Measurements from ENCODE around the gene GRK6.
"Not testable (repeated sequence)": the region's sequence is repeated elsewhere in the genome, so short reads cannot be mapped to it uniquely, and the experiment has no call there.

The GRK6 gene

DNA sequence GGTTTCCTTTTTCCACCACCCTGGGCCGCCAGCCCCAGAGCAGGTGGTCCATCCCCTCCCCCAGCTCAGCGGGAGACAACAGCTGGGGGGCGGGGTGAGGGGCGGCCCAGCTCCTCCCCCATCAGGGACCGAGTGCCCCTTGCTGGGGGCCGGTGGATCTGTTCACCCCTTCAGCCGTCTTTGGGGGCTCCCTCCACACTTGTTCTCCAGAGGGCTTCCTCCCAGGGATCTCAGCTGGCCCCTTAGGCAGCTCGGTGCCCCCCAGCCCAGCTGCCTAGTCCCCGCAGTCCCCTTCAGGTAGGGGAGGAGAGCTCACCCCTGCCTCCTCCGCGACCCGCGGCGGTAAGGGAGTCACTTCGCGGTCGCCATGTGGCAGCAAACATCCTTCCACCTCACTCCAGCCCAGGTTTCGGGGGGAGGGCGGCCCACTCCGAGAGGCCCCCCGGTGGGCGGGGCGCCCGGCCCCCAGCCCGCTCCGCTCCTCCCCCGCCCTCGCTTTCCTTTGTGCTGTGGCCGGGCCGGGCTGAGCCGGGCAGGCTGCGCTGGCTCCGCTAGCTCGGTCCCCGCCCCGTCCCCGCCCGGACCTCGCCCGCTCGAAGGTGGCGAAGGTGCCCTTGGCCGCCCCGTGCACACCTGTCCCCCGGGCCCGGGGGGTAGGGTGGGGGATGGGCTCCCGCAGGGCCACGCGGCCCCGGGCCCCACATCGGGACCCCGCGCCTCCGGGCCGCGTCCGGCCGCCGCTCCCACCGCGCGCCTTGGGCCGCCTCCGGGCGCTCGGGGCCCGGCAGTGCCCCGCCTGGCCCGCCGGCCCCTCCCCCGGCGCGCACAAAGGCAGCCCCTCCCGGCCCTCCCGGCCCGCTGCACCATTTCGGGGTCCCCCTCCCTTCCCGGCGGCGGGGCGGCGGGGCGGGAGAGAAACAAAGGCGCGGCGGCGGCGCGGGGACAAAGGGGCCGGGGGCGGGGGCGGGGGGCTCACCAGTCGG lies 46.3 kb downstream of the GRK6 start:
- peak; percentile 25 for DNase-seq

DNA sequence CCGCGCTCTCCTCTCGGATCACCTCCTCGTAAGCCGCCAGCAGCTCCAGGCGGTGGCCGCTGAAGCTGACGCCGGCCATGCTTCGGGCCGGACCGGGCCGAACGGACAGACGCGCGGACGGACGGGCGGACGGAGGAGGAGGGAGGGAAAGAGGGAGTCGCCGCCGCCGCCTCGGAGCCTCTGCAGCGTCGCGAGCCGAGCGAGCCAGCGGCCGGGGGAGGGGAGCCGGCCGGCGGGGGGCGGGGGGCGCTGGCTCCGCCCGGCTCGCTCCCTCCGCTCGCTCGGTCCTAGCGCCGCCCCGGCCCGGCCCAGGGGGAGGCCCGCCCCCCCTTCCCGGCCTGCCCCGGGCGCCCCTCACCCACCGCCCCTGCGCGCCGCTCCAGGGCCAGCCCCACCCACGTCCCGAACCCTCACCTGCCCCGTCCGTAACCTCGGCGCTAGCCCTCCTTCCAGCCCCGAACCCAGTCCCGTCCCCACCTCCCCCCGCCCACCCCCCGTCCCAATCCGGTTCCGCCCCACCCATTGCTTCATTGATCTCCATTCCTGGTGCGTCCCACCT lies 47.0 kb downstream of the GRK6 start, which contains the start of gene DBN1:
Gene DBN1, minus strand, starts transcription at position 192 of the 559 bp plus-strand sequence. Its CDS starts 113 bp downstream, at position 79.
- peak; percentile 45 for DNase-seq

DNA sequence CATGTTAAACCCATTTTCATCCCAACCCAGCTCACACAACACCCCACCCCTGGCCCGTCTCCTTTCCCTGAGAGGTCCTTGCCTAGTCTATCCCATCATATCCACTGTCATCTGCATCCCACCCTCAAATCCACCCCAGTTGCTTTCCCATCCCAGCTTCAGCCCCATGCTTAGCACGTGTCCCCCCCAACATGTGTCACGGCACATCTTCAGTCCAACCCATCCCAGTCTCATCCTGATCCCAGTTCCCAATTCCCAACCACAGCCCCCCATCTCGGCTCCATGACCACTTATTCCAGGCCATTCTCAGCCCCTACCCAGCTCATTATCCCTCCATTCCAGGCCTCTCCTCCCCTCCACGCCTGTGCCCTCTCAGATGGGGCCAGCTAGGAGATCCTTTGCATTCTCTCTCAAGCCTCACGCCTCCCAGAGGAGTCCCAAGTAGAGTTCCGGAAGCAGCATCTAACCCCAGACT lies 47.6 kb downstream of the GRK6 start:
- DNase-seq = no peak

- no peak for DNase-seq
These were observed 48.5 kb downstream of the GRK6 start for GRCh38 chr5:177474846-177475562.

- no peak for DNase-seq
These were observed 49.3 kb downstream of the GRK6 start for GRCh38 chr5:177475563-177476427.

DNA sequence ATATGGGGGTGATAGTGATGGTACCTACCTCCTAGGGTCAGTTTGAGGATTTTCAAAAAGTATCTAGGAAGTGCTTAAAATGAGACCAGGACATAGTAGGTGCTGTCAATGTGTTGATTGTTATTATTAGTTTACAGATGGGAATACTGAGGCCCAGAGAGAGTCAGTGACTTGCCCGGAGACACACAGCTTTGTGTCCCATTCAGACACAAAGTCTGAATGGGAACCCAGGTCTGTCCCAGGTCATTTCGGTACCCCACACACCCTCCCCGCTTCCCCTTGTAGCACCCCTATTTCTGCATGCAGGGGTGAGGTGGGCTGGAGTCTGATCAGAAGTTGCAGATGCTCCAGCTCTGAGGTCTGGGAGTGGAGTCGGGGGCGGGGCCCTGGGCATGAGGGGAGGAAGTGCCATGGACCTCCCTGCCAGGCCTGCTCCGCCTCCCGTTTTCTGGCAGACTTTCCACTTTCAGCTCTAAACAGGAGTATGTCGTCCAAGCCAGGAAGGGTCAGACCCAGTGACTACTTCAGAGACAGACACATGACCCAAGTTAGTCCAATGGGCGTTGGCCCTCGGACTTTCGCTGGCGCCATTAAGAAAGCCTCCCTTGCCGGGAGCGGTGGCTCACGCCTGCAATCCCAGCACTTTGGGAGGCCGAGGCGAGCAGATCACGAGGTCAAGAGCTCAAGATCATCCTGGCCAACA lies 50.2 kb downstream of the GRK6 start:
- DNase-seq = no peak

- DNase-seq = no peak
These were observed 51.4 kb downstream of the GRK6 start for GRCh38 chr5:177477701-177478477.

DNA sequence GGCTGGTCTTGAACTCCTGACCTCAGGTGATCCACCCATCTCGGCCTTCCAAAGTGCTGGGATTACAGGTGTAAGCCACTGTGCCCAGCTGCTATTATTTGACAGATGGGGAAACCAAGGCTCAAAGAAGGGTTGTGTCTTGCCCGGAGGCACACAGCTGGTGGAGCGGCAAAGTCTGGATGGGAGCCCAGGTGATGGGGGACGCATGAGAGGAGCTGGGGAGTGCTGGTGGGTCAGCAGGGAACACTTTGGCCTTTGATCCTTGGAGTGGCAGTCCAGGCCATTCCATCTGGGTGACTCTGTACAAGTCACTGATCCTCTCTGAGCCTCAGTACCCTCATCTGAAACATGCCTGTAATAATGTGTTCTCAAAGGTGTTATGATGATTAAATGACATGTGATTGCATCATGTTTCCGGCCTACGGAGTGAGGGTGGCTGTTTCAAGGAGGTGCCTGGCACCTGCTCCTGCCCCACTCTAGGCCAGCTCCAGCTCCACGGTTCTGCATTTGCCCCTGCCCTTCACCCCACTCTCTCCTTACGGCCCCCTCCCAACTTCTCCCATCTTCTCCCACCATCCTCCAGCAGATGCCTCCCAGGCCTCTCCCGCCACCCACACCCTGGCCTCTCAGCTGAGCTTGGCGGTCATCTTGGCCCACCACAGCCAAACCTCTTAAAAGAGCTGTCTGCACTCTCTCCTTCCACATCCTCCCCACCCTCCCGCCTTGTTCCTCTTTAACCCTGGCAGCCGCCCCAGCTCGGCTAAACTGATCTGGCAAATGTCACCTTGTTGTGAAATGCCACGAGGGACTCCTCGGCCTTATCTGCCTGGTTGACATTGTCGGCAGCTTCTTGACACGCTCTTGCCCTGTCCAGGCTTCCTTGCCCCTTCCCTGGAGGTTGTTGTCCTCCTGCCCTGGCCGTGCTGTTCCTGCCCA lies 52.5 kb downstream of the GRK6 start:
- peak; percentile 96 for DNase-seq

DNA sequence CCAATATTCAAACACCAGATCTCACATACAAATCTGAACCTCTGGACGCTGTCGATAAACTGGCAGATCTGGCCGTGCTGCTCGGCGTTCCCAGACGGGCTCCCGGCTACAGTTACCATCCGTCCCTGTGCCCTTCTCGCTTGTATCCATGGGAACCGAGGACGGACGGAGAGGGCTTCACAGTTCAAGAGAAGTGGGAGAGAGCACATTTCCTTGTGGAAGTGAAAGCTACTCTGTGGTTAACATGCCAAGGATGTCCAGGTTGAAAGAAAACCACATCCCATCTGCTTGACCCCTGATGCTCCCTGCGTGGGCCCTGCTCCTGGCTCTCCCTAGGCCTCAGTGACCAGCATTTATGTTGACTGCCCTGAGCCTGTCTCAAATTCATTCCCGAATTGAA lies 53.3 kb downstream of the GRK6 start:
- DNase-seq = no peak

DNA sequence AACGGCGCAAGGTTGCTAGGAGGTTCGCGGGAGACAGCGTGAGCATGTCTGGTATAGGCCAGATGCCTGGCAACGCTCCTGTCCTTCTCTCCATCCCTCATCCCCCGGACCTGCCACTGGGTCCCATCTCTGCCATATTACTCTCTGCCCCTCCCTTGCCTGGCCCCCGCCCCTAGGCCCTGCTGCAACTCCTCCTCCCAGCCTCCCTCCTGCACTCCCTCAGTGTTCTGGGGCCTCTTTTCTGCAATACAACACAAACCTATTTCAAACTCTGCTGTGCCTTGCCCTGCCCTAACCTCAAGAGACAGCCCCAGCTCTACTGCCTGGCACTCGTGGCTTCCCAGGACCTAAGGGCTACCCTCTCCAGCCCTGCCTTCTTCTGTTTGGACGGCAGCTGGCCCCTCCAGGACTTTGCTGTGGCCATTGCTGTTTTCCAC lies 55.9 kb downstream of the GRK6 start:
- DNase-seq = no peak

GRCh38 chr5:177483042-177483441 lies 56.6 kb downstream of the GRK6 start:
- no peak for DNase-seq

- no peak for DNase-seq
These were observed 57.8 kb downstream of the GRK6 start for GRCh38 chr5:177483994-177484901.

DNA sequence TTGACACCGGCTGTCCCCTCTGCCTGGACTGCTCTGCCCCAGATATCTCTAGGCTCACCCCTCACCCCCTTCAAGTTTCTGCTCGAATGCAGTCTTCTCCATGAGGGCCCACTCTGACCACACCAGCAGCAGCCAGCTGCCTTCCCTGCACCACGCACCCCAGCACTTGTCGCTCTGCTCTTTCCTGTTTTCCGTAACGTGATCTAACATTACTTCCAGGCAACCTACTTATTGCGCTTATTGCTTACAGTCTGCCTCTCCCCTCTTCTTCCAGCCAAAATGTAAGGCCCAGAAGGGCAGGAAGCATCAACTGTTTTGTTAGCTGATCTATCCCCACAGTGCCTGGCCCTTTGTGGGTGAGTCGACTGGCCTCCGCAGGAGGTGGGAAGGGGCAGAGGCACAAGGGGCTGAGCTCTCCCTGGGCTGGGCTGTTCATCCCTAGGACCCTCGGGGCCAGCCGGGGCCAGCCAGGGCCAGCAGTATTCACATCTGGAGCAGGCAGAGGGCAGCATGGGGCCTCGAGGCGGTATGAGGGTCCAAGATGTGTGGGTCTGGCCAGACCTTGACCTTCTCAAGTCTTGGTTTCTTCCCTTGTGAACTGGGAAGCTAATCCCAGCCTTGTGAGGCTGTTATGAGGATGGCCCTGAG lies 58.5 kb downstream of the GRK6 start:
- no peak for DNase-seq

- not testable (repeated sequence) for DNase-seq
These were observed 59.3 kb downstream of the GRK6 start for GRCh38 chr5:177485753-177486152.

DNA sequence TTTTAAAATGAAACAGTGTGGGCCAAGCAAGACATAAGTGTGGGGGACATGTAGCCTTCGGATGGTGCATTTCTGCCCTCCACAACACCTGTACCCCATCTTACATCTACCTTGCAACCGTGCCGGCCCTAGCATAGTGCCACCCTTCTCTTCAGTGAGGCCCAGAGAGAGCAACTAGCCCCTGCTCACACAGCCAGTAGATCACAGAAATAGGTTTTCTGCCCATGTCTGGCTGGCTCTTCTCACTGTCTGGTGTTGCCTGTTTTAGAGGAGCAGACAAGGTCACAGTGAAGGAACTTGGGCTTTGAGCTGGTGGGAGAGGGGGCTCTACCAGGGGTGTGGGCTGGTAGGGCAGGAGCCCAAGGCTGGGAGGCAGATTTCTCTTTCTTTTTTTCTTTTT lies 59.8 kb downstream of the GRK6 start:
- no peak for DNase-seq

DNA sequence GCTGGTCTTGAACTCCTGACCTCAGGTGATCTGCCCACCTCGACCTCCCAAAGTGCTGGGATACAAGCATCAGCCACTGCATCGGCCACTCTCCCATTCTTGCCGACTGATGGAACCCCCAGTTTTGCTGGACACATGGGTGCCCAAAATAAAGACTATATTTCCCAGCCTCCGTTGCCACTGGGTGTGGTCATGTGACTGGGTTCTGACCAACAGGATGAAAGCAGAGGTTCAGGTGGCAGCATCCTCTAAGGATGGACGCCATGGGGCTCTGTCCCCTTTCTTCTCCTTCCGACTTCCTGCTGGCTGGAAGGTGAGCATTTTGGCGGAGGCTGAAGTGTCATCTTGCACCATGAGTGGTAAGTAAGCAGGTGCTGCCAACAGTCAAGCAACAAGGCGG lies 60.7 kb downstream of the GRK6 start:
- DNase-seq = no peak

DNA sequence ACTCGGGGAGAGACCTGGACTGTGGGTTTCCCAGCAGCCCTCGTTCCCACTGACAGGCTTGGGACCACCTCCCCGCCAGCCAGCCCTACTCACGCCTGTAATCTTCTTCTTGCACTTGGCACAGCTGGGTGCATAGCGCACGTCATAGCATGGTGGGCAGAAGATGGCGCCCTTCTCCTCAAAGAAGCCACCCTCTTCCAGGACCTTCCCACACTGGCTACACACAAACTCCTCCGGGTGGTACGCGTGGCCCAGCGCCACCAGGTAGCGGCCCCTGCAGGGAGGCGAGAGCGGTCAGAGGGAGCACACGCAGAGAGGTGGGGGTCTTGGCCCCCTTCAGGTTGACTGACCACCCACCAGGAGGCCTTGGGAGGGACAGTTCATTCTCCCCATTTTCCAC lies 61.5 kb downstream of the GRK6 start:
- peak; percentile 57 for DNase-seq

GRCh38 chr5:177489119-177489716 lies 62.7 kb downstream of the GRK6 start:
- DNase-seq = peak; percentile 33
